K562 (cell line): ENCODE measurements around the gene ZSWIM6. TPM values are rescaled to one million over a fixed set of nuclear protein-coding genes. Genes with fewer than 3 reads are reported as not detected.
A peak's percentile ranks its signal among the peaks of the same experiment; 100 is the strongest.

Source experiments
- ATAC-seq: fragments of 200-7000 bp; cut with Tn5 transposase; 3 replicates; pipeline ENCODE4 v1.9.1; 2020; ENCODE audit warnings: moderate library complexity
- BruUV-seq: library from RNA; stranded (reverse); fragments of 400-500 nt; replicated peaks from 2 replicates; lab custom pipeline; 2021; lab: Mats Ljungman, UMichigan
- CTCF ChIA-PET: fragments of 300-600 bp; formaldehyde crosslinking; extraction: SDS; loops from one replicate; lab custom pipeline; 2021; ENCODE audit warnings: low intra/inter-chr PET ratio; lab: Yijun Ruan, JAX
- POLR2A ChIA-PET: fragments of 300-600, 350-650 bp; sonication (Branson Sonifier 250); formaldehyde crosslinking; extraction: SDS; loops from one replicate; lab custom pipeline; 2021; ENCODE audit warnings: antibody characterized with exemption, inconsistent platforms; lab: Yijun Ruan, JAX
- DNase-seq, 4 experiments: peaks; one replicate each; pipeline versions ENCODE4 v3.0.0 to v3.0.0-alpha.2; 2011 to 2018; ENCODE audit warnings: low spot score in 3 of 4, mixed read lengths in 3 of 4; ENCODE audit errors: extremely low read depth in 1 of 4
- FAIRE-seq: peaks from 2 replicates; lab custom pipeline; 2011; peaks lifted over from hg19 to GRCh38; lab: Jason Lieb, UNC
- H2AFZ ChIP-seq: 2 replicates; pipeline ENCODE4 v1.6.0; 2011; ENCODE audit warnings: low read depth, low read length, control low read depth, inconsistent platforms
- H3K27ac ChIP-seq: fragments of 200-600 bp; 3 replicates; pipeline ENCODE4 v1.8.0; 2011; ENCODE audit warnings: low read depth, mild to moderate bottlenecking, control low read depth, inconsistent platforms, low read length, moderate library complexity, mixed read lengths; ENCODE audit errors: extremely low read depth
- H3K27me3 ChIP-seq, 2 experiments: fragments of 300-600 bp in 1 of 2; 2 replicates in 1 of 2; 3 replicates in 1 of 2; pipeline versions ENCODE4 v1.6.0 to v1.8.0; 2011; ENCODE audit warnings: inconsistent platforms in 2 of 2, low read length in 2 of 2, mild to moderate bottlenecking in 1 of 2, mixed read lengths in 1 of 2, moderate library complexity in 1 of 2; ENCODE audit not compliant: control insufficient read depth in 2 of 2, insufficient read depth in 2 of 2
- H3K36me3 ChIP-seq: fragments of 300-600 bp; 3 replicates; pipeline ENCODE4 v1.8.0; 2011; ENCODE audit warnings: mild to moderate bottlenecking, low read length, inconsistent platforms; ENCODE audit not compliant: control insufficient read depth, insufficient read depth
- H3K4me1 ChIP-seq, 2 experiments: fragments of 200-600 bp in 1 of 2; replicated peaks in 1 of 2; 2 replicates in 1 of 2; 3 replicates in 1 of 2; pipeline versions ENCODE4 v1.5.1 to v1.8.0; 2011; ENCODE audit warnings: inconsistent platforms in 2 of 2, low read length in 2 of 2, mild to moderate bottlenecking in 1 of 2, mixed read lengths in 1 of 2, moderate library complexity in 1 of 2; ENCODE audit not compliant: control insufficient read depth in 2 of 2, insufficient read depth in 2 of 2
- H3K4me2 ChIP-seq: 2 replicates; pipeline ENCODE4 v1.6.1; 2011; ENCODE audit warnings: low read length, control low read depth, inconsistent platforms, mixed read lengths; ENCODE audit not compliant: insufficient read depth
- H3K4me3 ChIP-seq: fragments of 200-600 bp; sonication (generic), shearing (Covaris generic); 2 replicates; pipeline ENCODE4 v1.5.1; 2016; ENCODE audit warnings: control low read depth, inconsistent platforms
- H3K79me2 ChIP-seq: fragments of 200-600 bp; 3 replicates; pipeline ENCODE4 v1.8.0; 2011; ENCODE audit warnings: low read length, inconsistent platforms; ENCODE audit not compliant: control insufficient read depth, insufficient read depth
- H3K9ac ChIP-seq, 2 experiments: 2 replicates each; pipeline versions ENCODE4 v1.6.0 to v1.6.1; 2011; ENCODE audit warnings: low read depth in 2 of 2, low read length in 2 of 2, control low read depth in 1 of 2, inconsistent platforms in 1 of 2, mild to moderate bottlenecking in 1 of 2, mixed read lengths in 1 of 2; ENCODE audit not compliant: insufficient read depth in 1 of 2
- H3K9me1 ChIP-seq: one replicate; pipeline ENCODE4 v1.6.0; 2011; ENCODE audit warnings: inconsistent platforms, mild to moderate bottlenecking, low read length, moderate library complexity; ENCODE audit not compliant: control insufficient read depth, insufficient read depth
- H3K9me3 ChIP-seq: replicated peaks from 2 replicates; pipeline ENCODE4 v1.5.1; 2011; ENCODE audit warnings: low read depth, low read length, inconsistent platforms; ENCODE audit not compliant: control insufficient read depth, insufficient read depth
- H4K20me1 ChIP-seq: replicated peaks from 2 replicates; pipeline ENCODE4 v1.6.1; 2011; ENCODE audit warnings: low read length, inconsistent platforms, mixed read lengths; ENCODE audit not compliant: control insufficient read depth, insufficient read depth
- ELF1 ChIP-seq: fragments of 200-800 bp; sonication (Bioruptor generic); IDR thresholded peaks from 2 replicates; pipeline ENCODE4 v1.6.1; 2016; ENCODE audit warnings: missing genetic modification characterization, missing compliant biosample characterization
- ETV1 ChIP-seq: fragments of 450-650 bp; conservative IDR thresholded peaks from 2 replicates; pipeline ENCODE4 v1.6.1; 2016; ENCODE audit warnings: missing genetic modification characterization, control low read depth, low read depth, missing compliant biosample characterization
- KLF16 ChIP-seq: IDR thresholded peaks from 2 replicates; pipeline ENCODE4 v1.6.1; 2016; ENCODE audit warnings: antibody characterized with exemption
- NFE2 ChIP-seq: IDR thresholded peaks from 2 replicates; pipeline ENCODE4 v1.6.1; 2014; ENCODE audit warnings: antibody characterized with exemption, low read depth
- PHB2 ChIP-seq: fragments of 450-650 bp; IDR thresholded peaks from 2 replicates; pipeline ENCODE4 v1.6.1; 2017; ENCODE audit warnings: low read depth
- PKNOX1 ChIP-seq: fragments of 450-650 bp; IDR thresholded peaks from 2 replicates; pipeline ENCODE4 v1.6.1; 2016
- RBFOX2 ChIP-seq: fragments of 200-400 bp; formaldehyde crosslinking; IDR thresholded peaks from 2 replicates; pipeline ENCODE4 v1.6.1; 2017; ENCODE audit warnings: low read depth, mild to moderate bottlenecking, low read length, moderate library complexity
- STAT5A ChIP-seq: IDR thresholded peaks from 2 replicates; pipeline ENCODE4 v1.6.1; 2012; ENCODE audit warnings: low read length, inconsistent platforms, borderline replicate concordance
- ZNF175 ChIP-seq: fragments of 200-800 bp; sonication (Bioruptor generic); IDR thresholded peaks from 2 replicates; pipeline ENCODE4 v1.6.1; 2016; ENCODE audit warnings: low read depth, mild to moderate bottlenecking, missing genetic modification characterization, missing compliant biosample characterization
- ZNF24 ChIP-seq: fragments of 450-650 bp; IDR thresholded peaks from 2 replicates; pipeline ENCODE4 v1.6.1; 2016
- ZNF395 ChIP-seq: fragments of 200-800 bp; sonication (Bioruptor generic); IDR thresholded peaks from 2 replicates; pipeline ENCODE4 v1.6.1; 2017; ENCODE audit warnings: missing genetic modification characterization, missing compliant biosample characterization
- WGBS: fragments of 100-300 bp; shearing (Covaris generic); methylation state at CpG from one replicate; pipeline ENCODE4 v1.1.6; 2016; ENCODE audit warnings: low coverage, mixed read lengths; ENCODE audit not compliant: insufficient coverage; ENCODE audit errors: missing lambda C conversion rate; 5-methylcytosine and 5-hydroxymethylcytosine counted together
- in situ Hi-C: fragments of 300-500 bp; cut with MboI; formaldehyde crosslinking; loops from 4 replicates; pipeline ENCODE4 v1.15.0; 2018; ENCODE audit warnings: inconsistent platforms, mixed read lengths
- intact Hi-C: fragments of 100-400 bp; cut with micrococcal nuclease; formaldehyde crosslinking; loops from 2 replicates; pipeline ENCODE4 v1.14.2; 2022
- polyA plus RNA-seq, 8 experiments: library from polyadenylated mRNA; depleted of rRNA in 4 of 8; stranded (reverse) in 5 of 8; unstranded in 3 of 8; fragments of >200 nt; fragmentation: Nextera tagmentation in 2 of 8; fragmentation: Illumina TruSeq in 1 of 8; extraction: Ambion mirVana in 2 of 8; extraction: Trizol in 1 of 8; gene quantifications; 2 replicates each; pipeline versions ENCODE4 v1.2.1 to v1.2.3, GENCODE V29; 2011 to 2014; ENCODE audit warnings: inconsistent platforms in 1 of 8, missing spikeins in 1 of 8
- total RNA-seq, 7 experiments: library from RNA; depleted of rRNA in 6 of 7; stranded (reverse); fragments of >200 nt in 6 of 7; fragmentation: Illumina TruSeq in 2 of 7; extraction: Trizol in 2 of 7; gene quantifications; 2 replicates each; pipeline versions ENCODE4 v1.2.1 to v1.2.3, GENCODE V29; 2011 to 2021; ENCODE audit warnings: low replicate concordance in 1 of 7
- TF ChIP-seq, protein P1 (sequence below): fragments of 250-450 bp; sonication (Bioruptor Pico); IDR thresholded peaks from 2 replicates; pipeline ENCODE4 v1.5.0; 2021

ZSWIM6 gene
- total and polyA plus RNA-seq, 9 of the 15 experiments (the other 6 are each of a cell fraction or from before 2014, with no cell fraction given): 0.81 to 3.2 (median 2.0) TPM

- FAIRE-seq (peak; percentile 83), DNase-seq (peak; percentile 37 to 76 (median 52)), ATAC-seq (peak; percentile 83)
- H3K79me2 ChIP-seq: no peaks in the 10 kb centered on the region
- H3K4me3 ChIP-seq: no peak overlapping the region
- 7% methylated on average over 4 of the region's 4 CpGs for WGBS
- intact Hi-C loops: no loop called here
- no TSS peak for BruUV-seq
- H3K9me3 ChIP-seq: no peaks in the 10 kb centered on the region
- peak overlapping the region; percentile 51 for H3K4me2 ChIP-seq
- H3K27ac ChIP-seq: peak overlapping the region; percentile 53; the same call in 2 of the 3 replicates
- H3K9ac ChIP-seq: no peak overlapping the region
- H3K36me3 ChIP-seq: no peaks in the 10 kb centered on the region
- no peaks in the 10 kb centered on the region for H3K27me3 ChIP-seq
- ChIA-PET POLR2A (no interaction called here), CTCF (no interaction called here)
- H3K4me1 ChIP-seq: peaks cover 4 to 23% of the 10 kb centered on the region in 2 experiments
- no peaks in the 10 kb centered on the region for H3K9me1 ChIP-seq
- peak overlapping the region; percentile 86 for H2AFZ ChIP-seq
- H4K20me1 ChIP-seq: no peaks in the 10 kb centered on the region
- in situ Hi-C loops: no loop called here
- TF ChIP-seq STAT5A (peak; percentile 72), ETV1 (tag) (0 out of 2 replicates have a peak, but pooled peaks have one; percentile 5), ELF1 (tag) (peak; percentile 48), KLF16 (0 out of 2 replicates have a peak, but pooled peaks have one; percentile 10), ZNF395 (0 out of 2 replicates have a peak, but pooled peaks have one; percentile 48), PKNOX1 (no peak), ZNF175 (CRISPR knock-in tag) (peak; percentile 57; the same call in 1 of the 2 replicates), PHB2 (no peak), RBFOX2 (0 out of 2 replicates have a peak, but pooled peaks have one; percentile 13), NFE2 (0 out of 2 replicates have a peak, but pooled peaks have one; percentile 5), ZNF24 (no peak)
- TF ChIP-seq, protein P1, sequence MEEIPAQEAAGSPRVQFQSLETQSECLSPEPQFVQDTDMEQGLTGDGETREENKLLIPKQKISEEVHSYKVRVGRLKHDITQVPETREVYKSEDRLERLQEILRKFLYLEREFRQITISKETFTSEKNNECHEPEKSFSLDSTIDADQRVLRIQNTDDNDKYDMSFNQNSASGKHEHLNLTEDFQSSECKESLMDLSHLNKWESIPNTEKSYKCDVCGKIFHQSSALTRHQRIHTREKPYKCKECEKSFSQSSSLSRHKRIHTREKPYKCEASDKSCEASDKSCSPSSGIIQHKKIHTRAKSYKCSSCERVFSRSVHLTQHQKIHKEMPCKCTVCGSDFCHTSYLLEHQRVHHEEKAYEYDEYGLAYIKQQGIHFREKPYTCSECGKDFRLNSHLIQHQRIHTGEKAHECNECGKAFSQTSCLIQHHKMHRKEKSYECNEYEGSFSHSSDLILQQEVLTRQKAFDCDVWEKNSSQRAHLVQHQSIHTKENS (CRISPR knock-in tag): no peak
These were observed 243.0 kb downstream of the ZSWIM6 start for GRCh38 chr5:61575103-61575502.
